Neural crest cell (in vitro differentiated cells): ENCODE data around the gene APOBR. TPM values are rescaled to one million over a fixed set of nuclear protein-coding genes. Genes with fewer than 3 reads are reported as not detected.
"Not testable (repeated sequence)": the region's sequence is repeated elsewhere in the genome, so short reads cannot be mapped to it uniquely, and the experiment has no call there.

Experiments
- DNase-seq: peaks from one replicate; pipeline ENCODE4 v3.0.0; 2021; ENCODE audit warnings: low read depth, mixed read lengths, low spot score
- H3K27ac Mint-ChIP-seq: one replicate; pipeline ENCODE4 v1.8.0; 2021; ENCODE audit warnings: mild to moderate bottlenecking, mixed read lengths; ENCODE audit not compliant: unreplicated experiment
- H3K27me3 Mint-ChIP-seq: 2 replicates; pipeline ENCODE4 v1.8.0; 2021; ENCODE audit warnings: low read depth, mild to moderate bottlenecking, mixed read lengths
- H3K36me3 Mint-ChIP-seq: 2 replicates; pipeline ENCODE4 v1.8.0; 2021; ENCODE audit warnings: low read depth, mild to moderate bottlenecking, mixed read lengths
- H3K4me1 Mint-ChIP-seq: 2 replicates; pipeline ENCODE4 v1.8.0; 2021; ENCODE audit warnings: mixed read lengths
- H3K4me3 Mint-ChIP-seq: one replicate; pipeline ENCODE4 v1.8.0; 2021; ENCODE audit warnings: mild to moderate bottlenecking, mixed read lengths
- H3K9me3 Mint-ChIP-seq: 2 replicates; pipeline ENCODE4 v1.8.0; 2021; ENCODE audit warnings: mixed read lengths
- long read RNA-seq: library from polyadenylated mRNA; unstranded; transcript quantifications from one replicate; pipeline ENCODE4 v2.0.0, GENCODE V29; 2020
- total RNA-seq: library from RNA; stranded (reverse); gene quantifications from 2 replicates; pipeline ENCODE4 v1.2.1, GENCODE V29; 2021
- TF ChIP-seq, protein P1 (sequence below): fragments of 200-600 bp; sonication (generic); conservative IDR thresholded peaks from 2 replicates; pipeline ENCODE4 v1.5.0; 2021; ENCODE audit warnings: antibody characterized with exemption, mild to moderate bottlenecking

The APOBR gene, protein sequence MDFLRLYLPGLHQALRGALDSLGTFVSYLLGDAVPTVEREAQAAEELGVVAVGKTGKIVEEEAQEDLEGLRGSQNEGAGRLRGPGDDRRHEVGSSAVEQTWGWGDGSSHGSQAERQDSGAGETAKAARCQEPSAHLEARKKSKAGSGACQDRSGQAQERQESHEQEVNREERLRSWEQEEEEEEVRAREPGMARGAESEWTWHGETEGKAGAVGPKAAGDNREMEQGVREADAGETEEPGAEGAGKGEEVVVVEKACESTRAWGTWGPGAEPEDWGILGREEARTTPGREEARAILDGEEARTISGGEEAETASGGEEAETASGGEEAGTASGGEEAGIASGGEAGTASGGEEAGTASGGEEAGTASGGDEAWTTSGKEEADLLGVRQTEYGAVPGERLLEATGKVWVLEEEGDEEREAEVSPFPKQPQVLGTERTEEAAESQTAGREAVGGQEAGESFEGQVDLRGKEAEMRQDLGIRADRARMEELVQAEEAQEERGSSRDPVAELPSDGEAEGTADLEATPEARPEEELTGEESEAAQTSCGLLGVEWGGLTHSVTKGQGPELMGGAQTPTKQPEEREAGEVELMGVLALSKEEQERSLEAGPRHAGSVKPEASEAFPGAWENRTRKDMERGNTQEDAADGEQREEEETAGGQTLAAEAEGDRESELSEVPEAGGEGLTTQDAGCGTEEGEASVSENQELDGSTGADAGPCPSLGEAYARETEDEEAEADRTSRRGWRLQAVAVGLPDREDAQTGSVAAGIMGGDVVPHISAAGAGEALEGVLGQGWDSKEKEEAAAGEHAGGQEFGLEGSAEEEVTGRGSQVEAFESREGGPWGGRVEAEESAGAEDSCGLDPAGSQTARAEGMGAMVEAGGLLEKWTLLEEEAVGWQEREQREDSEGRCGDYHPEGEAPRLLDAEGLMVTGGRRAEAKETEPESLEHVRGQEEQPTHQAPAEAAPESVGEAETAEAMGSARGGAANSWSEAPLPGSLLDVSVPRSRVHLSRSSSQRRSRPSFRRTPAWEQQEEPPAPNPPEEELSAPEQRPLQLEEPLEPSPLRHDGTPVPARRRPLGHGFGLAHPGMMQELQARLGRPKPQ
- total RNA-seq, result 0.14 TPM in 1 of 2 replicates, not detected in the other
- long read RNA-seq, result 0 reads

DNA sequence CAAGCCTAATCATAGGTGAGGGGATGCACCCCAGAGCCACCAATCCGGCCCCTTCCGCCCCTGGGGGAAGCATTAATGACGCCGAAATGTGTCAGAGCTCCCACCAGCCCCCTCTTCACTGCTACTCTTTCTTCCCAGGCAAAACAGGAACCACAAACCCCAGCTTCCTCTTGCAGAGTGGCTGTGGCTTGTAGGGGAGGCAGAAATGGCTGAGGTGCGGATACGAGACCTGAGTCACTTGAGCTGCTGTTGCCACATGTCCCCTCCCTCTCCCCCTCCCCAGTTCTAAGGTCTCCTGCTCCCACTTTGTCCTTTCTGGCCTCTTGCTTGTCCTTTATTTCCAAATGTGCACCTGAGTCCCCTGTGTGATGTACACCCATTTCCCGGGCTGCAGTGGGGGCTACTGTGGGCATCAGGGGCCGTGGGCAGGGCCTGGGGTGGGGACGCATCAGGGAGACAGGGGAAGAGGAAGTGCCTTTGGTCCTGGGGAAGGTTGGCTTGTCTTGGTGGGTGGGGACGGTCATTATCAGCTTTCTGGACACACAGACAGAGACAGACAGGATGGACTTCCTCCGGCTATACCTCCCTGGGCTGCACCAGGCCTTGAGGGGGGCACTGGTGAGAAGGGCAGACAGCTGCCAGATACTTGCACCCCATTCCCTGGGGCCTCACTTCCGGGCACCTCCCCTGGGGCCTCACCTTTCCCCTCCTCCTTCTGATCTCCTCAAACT is at the start of gene APOBR:
APOBR (plus strand) TSS at position 523 of the 731 bp plus-strand sequence; CDS start at position 562, 39 bp downstream.
- Mint-ChIP-seq H3K4me3 (peak within 1 kb of the TSS; percentile 56), H3K36me3 (no peaks in the 10 kb centered on the region), H3K27ac (peak within 1 kb of the TSS; percentile 64), H3K9me3 (no peaks in the 10 kb centered on the region), H3K4me1 (peaks cover 14% of the 10 kb centered on the region), H3K27me3 (no peaks in the 10 kb centered on the region)
- TF ChIP-seq, protein P1, sequence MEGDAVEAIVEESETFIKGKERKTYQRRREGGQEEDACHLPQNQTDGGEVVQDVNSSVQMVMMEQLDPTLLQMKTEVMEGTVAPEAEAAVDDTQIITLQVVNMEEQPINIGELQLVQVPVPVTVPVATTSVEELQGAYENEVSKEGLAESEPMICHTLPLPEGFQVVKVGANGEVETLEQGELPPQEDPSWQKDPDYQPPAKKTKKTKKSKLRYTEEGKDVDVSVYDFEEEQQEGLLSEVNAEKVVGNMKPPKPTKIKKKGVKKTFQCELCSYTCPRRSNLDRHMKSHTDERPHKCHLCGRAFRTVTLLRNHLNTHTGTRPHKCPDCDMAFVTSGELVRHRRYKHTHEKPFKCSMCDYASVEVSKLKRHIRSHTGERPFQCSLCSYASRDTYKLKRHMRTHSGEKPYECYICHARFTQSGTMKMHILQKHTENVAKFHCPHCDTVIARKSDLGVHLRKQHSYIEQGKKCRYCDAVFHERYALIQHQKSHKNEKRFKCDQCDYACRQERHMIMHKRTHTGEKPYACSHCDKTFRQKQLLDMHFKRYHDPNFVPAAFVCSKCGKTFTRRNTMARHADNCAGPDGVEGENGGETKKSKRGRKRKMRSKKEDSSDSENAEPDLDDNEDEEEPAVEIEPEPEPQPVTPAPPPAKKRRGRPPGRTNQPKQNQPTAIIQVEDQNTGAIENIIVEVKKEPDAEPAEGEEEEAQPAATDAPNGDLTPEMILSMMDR, result no peak
- no peak for DNase-seq

DNA sequence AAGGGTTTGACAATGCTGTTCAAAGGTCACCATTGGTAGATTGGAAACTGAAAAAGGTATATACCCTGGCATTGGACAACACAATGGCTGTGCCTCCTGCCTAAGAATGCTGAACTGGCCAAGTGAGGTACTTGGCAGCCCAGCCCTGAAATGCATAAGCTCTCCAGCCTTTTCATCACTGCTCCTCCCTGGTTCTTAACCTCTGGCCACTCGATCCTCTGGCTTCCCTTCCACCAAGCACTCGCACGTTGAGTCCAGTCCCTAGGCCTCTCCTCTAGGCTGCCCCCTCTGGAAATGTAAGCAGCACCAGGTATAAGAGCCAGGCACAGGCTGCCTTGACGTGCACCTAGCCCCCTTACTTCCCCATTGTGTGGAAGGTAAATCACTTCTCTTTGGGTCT is 48.1 kb upstream of the APOBR start:
- not testable (repeated sequence) for H3K36me3 Mint-ChIP-seq, H3K4me3 Mint-ChIP-seq, H3K4me1 Mint-ChIP-seq, H3K9me3 Mint-ChIP-seq, H3K27me3 Mint-ChIP-seq, DNase-seq, H3K27ac Mint-ChIP-seq

DNA sequence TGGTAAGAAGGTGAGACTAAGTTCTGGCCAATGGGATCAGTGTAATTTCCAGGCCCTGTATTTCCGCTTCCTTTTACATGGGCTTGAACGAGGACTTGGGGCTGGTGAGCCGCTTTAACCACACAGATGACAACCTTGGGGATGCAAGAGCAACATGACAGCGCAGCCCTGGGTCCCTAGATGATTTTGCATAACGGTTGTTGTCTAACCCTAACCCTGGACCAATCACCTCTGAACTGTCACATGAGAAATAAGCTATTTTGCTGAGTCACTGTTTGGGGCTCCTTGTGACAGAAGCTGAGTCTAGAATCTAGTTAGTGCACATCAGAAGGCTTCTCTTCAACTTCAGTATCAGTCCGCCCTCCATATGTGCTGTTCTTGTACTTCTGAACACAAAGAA is 47.4 kb upstream of the APOBR start:
- H3K9me3 Mint-ChIP-seq, H3K27me3 Mint-ChIP-seq, DNase-seq, H3K36me3 Mint-ChIP-seq, H3K4me1 Mint-ChIP-seq, H3K27ac Mint-ChIP-seq, H3K4me3 Mint-ChIP-seq: not testable (repeated sequence)

DNA sequence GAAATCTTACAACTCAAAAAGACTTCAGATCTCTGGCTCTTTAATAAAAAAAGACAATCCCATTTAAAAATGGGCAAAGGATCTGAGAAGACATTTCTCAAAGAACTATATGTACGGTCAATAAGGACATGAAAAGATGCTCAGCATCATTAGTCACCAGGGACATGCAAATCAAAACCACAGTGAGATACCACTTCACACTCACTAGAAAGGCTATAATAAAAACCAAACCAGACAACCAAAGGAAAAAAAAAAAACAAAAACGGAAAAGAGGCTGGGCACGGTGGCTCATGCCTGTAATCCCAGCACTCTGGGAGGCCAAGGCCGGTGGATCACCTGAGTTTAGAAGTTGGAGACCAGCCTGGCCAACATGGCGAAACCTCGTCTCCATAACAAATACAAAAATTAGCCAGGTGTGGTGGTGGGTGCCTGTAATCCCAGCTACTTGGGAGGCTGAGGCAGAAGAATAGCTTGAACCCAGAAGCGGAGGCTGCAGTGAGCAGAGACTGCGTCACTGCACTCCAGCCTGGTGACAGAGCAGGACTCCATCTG is 20.7 kb upstream of the APOBR start:
- H3K4me3 Mint-ChIP-seq, result no peak overlapping the region
- H3K27ac Mint-ChIP-seq, result no peak overlapping the region
- H3K9me3 Mint-ChIP-seq, result no peaks in the 10 kb centered on the region
- TF ChIP-seq, protein P1, result no peak
- H3K36me3 Mint-ChIP-seq, result peaks cover 3% of the 10 kb centered on the region
- H3K4me1 Mint-ChIP-seq, result no peaks in the 10 kb centered on the region
- no peak for DNase-seq
- no peaks in the 10 kb centered on the region for H3K27me3 Mint-ChIP-seq

DNA sequence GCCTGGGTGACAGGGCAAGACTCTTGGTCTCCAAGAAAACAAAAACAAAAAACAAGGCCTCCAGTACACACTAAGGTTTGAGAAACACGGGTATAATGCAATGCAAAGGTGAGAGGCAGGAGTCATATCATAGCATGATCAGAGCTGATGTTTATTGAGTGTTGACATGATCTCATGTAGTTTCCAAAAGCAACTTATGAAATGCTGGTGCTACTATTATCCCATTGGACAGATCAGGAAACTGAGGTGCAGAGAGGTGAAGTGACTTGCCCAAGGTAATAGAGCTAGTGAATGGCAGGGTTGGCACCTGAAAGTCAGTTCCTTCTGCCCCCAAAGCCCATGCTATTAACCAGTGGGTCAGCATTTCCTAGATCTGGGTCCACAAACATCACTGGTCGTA is 19.2 kb upstream of the APOBR start:
- Mint-ChIP-seq H3K27ac (no peak overlapping the region), H3K27me3 (no peaks in the 10 kb centered on the region), H3K4me1 (no peaks in the 10 kb centered on the region), H3K36me3 (peaks cover 3% of the 10 kb centered on the region), H3K9me3 (no peaks in the 10 kb centered on the region), H3K4me3 (no peak overlapping the region)
- TF ChIP-seq, protein P1, result no peak
- DNase-seq, result no peak
